MM.1S (cell line): Measurements from ENCODE around the gene UBAC2.

ENCODE experiments used
- DNase-seq: peaks from one replicate; pipeline ENCODE4 v3.0.0-alpha.2; 2015
- H2AFZ ChIP-seq: fragments of 300-600 bp; sonication (generic); 2 replicates; pipeline ENCODE4 v1.6.0; 2016; ENCODE audit warnings: antibody characterized with exemption, low read length
- H3F3A ChIP-seq: fragments of 300-600 bp; sonication (generic); 2 replicates; pipeline ENCODE4 v1.6.1; 2016; ENCODE audit warnings: mild to moderate bottlenecking, antibody characterized with exemption, low read length, moderate library complexity, mixed read lengths; ENCODE audit not compliant: insufficient read depth
- H3K27ac ChIP-seq: fragments of 300-600 bp; sonication (generic); 2 replicates; pipeline ENCODE4 v1.5.1; 2016; ENCODE audit warnings: mild to moderate bottlenecking, low read length
- H3K27me3 ChIP-seq: fragments of 300-600 bp; sonication (generic); replicated peaks from 2 replicates; pipeline ENCODE4 v1.6.0; 2016; ENCODE audit warnings: low read length; ENCODE audit not compliant: insufficient read depth
- H3K36me3 ChIP-seq: fragments of 300-600 bp; sonication (generic); replicated peaks from 2 replicates; pipeline ENCODE4 v1.6.1; 2016; ENCODE audit warnings: mild to moderate bottlenecking, low read length, mixed read lengths; ENCODE audit not compliant: insufficient read depth
- H3K4me1 ChIP-seq: fragments of 300-600 bp; sonication (generic); 2 replicates; pipeline ENCODE4 v1.6.1; 2016; ENCODE audit warnings: low read length, mixed read lengths
- H3K4me2 ChIP-seq: fragments of 300-600 bp; sonication (generic); 2 replicates; pipeline ENCODE4 v1.6.0; 2016; ENCODE audit warnings: low read depth, low read length
- H3K4me3 ChIP-seq: fragments of 300-600 bp; sonication (generic); 2 replicates; pipeline ENCODE4 v1.5.1; 2016; ENCODE audit warnings: low read length, mixed read lengths
- H3K79me2 ChIP-seq: fragments of 300-600 bp; sonication (generic); 2 replicates; pipeline ENCODE4 v1.6.1; 2016; ENCODE audit warnings: mixed run types, low read length, mixed read lengths
- H3K9ac ChIP-seq: fragments of 300-600 bp; sonication (generic); 2 replicates; pipeline ENCODE4 v1.6.1; 2016; ENCODE audit warnings: low read length, mixed read lengths
- H3K9me2 ChIP-seq: fragments of 300-600 bp; sonication (generic); replicated peaks from 2 replicates; pipeline ENCODE4 v1.6.1; 2016; ENCODE audit warnings: mild to moderate bottlenecking, low read length, mixed read lengths; ENCODE audit not compliant: insufficient read depth
- H3K9me3 ChIP-seq: fragments of 300-600 bp; sonication (generic); replicated peaks from 2 replicates; pipeline ENCODE4 v1.6.1; 2016; ENCODE audit warnings: mild to moderate bottlenecking, low read length, mixed read lengths; ENCODE audit not compliant: insufficient read depth
- H4K20me1 ChIP-seq: fragments of 300-600 bp; sonication (generic); 2 replicates; pipeline ENCODE4 v1.6.1; 2016; ENCODE audit warnings: mild to moderate bottlenecking, low read length, moderate library complexity, mixed read lengths; ENCODE audit not compliant: insufficient read depth
- CTCF ChIP-seq: fragments of 300-600 bp; sonication (generic); IDR thresholded peaks from 2 replicates; pipeline ENCODE4 v1.5.1; 2016; ENCODE audit warnings: antibody characterized with exemption, low read length, mixed read lengths
- EZH2 ChIP-seq: fragments of 300-600 bp; sonication (generic); optimal IDR thresholded peaks from 2 replicates; pipeline ENCODE3; 2017; ENCODE audit warnings: low read depth, mild to moderate bottlenecking, antibody characterized with exemption, low read length, mixed read lengths
- EZH2phosphoT487 ChIP-seq: fragments of 300-600 bp; sonication (generic); IDR thresholded peaks from 2 replicates; pipeline ENCODE4 v1.6.1; 2018; ENCODE audit warnings: antibody characterized with exemption, low read length

The UBAC2 gene

GRCh38 chr13:99346335-99347042 lies 145.8 kb downstream of the UBAC2 start:
- H3K36me3 ChIP-seq = no peaks in the 10 kb centered on the region
- no peaks in the 10 kb centered on the region for H3K9me2 ChIP-seq
- H2AFZ ChIP-seq = no peak overlapping the region
- H3K4me2 ChIP-seq = no peak overlapping the region
- no peak for TF ChIP-seq CTCF
- no peak for TF ChIP-seq EZH2phosphoT487
- TF ChIP-seq EZH2 = no peak
- no peak overlapping the region for H3K4me3 ChIP-seq
- H3K79me2 ChIP-seq = no peaks in the 10 kb centered on the region
- no peaks in the 10 kb centered on the region for H3K27me3 ChIP-seq
- no peaks in the 10 kb centered on the region for H3F3A ChIP-seq
- H3K27ac ChIP-seq = no peak overlapping the region
- no peaks in the 10 kb centered on the region for H3K9me3 ChIP-seq
- no peaks in the 10 kb centered on the region for H3K4me1 ChIP-seq
- no peaks in the 10 kb centered on the region for H4K20me1 ChIP-seq
- DNase-seq = no peak
- H3K9ac ChIP-seq = no peak overlapping the region

- Histone ChIP-seq H3K9me2 (no peaks in the 10 kb centered on the region), H3K79me2 (no peaks in the 10 kb centered on the region), H2AFZ (no peak overlapping the region), H3K9ac (no peak overlapping the region), H3K4me3 (no peak overlapping the region), H3K4me1 (no peaks in the 10 kb centered on the region), H4K20me1 (no peaks in the 10 kb centered on the region), H3K36me3 (no peaks in the 10 kb centered on the region), H3K4me2 (no peak overlapping the region), H3K27ac (no peak overlapping the region), H3F3A (no peaks in the 10 kb centered on the region), H3K9me3 (no peaks in the 10 kb centered on the region), H3K27me3 (no peaks in the 10 kb centered on the region)
- no peak for DNase-seq
- TF ChIP-seq EZH2 (no peak), EZH2phosphoT487 (no peak), CTCF (no peak)
Measured at GRCh38 chr13:99347335-99347878, 146.8 kb downstream of the UBAC2 start.

- Histone ChIP-seq H3K36me3 (no peaks in the 10 kb centered on the region), H2AFZ (no peak overlapping the region), H3K4me1 (no peaks in the 10 kb centered on the region), H3K4me2 (no peak overlapping the region), H3K9ac (no peak overlapping the region), H3K79me2 (no peaks in the 10 kb centered on the region), H4K20me1 (no peaks in the 10 kb centered on the region), H3K27me3 (no peaks in the 10 kb centered on the region), H3F3A (no peaks in the 10 kb centered on the region), H3K9me3 (no peaks in the 10 kb centered on the region), H3K4me3 (no peak overlapping the region), H3K27ac (no peak overlapping the region), H3K9me2 (no peaks in the 10 kb centered on the region)
- DNase-seq = no peak
- TF ChIP-seq EZH2 (no peak), CTCF (no peak), EZH2phosphoT487 (no peak)
Measured at GRCh38 chr13:99347911-99348451, 147.3 kb downstream of the UBAC2 start.
